ENCODE measurements around the gene LRRC28.

Gene LRRC28

GRCh38 chr15:99438691-99439523 is 187.6 kb downstream of the LRRC28 start:
- no peak for DNase-seq

- DNase-seq = no peak
Observed at GRCh38 chr15:99439524-99439835, 188.2 kb downstream of the LRRC28 start.

DNA sequence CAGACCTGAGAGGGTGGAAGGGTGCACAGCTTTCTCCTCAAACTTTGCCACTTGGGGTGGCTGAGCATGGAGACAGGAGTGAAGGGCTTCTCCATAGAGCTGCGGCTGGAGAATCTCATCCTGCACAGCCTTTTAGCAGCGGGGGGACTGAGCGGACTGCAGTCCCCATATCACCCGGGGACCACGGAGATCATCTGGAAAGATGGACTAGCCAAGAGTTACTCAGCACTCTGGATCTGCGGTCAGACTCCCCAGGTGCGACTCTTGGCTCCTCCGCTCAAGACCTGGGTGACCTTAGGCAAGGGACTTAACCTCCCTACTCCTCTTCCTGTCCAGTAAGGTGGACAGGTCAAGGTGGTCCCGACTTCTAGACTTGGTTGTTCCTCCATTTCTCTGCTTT is 188.7 kb downstream of the LRRC28 start:
- DNase-seq = no peak

Measured in DMS53 (cell line).